ENCODE results near the gene CDC14A.
"Not testable (repeated sequence)": the region's sequence is repeated elsewhere in the genome, so short reads cannot be mapped to it uniquely, and the experiment has no call there.

CDC14A gene

GRCh38 chr1:100339735-100340134, 12.6 kb upstream of the CDC14A start:
- not testable (repeated sequence) for DNase-seq

DNA sequence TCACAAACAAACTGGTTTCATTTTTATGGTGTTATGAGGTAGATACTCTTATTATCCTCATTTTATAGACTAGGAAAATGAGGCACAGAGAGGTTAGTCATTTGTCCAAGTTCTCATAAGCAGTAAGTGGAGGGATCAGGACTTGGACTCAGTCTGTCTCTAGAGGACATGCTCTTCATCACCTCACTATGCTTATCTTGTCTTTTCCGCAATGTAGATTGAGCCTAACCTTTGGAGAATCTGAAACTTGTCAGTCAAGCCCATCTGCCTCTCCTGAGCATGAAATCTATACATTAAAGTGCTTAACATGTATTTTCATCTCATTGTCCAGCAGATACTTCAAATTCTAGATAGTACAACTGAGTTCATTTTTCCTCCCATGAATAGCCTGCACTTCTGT, 11.8 kb upstream of the CDC14A start:
- DNase-seq: no peak

GRCh38 chr1:100342348-100342747, 10.0 kb upstream of the CDC14A start:
- DNase-seq: no peak

- DNase-seq: no peak
These were observed 8.4 kb upstream of the CDC14A start for GRCh38 chr1:100343897-100344296.

DNA sequence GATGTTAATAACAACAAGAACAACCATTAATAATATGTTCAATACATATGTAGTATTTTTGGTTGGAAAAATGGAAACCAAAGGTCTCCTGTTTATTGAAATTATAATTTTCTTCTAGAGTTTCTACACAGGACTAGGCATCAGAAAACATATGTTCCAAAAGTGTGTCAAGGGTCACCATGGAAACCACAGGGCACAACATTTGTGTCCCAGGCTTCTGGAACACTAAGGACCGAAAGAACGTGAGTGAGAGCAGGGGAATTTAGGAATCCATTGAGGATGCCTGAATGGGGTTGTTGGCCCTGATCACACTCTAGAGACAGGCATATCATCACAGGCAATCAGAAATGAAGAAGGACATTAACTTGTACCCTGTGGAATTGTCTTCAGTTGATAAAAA, 7.5 kb upstream of the CDC14A start:
- no peak for DNase-seq

DNA sequence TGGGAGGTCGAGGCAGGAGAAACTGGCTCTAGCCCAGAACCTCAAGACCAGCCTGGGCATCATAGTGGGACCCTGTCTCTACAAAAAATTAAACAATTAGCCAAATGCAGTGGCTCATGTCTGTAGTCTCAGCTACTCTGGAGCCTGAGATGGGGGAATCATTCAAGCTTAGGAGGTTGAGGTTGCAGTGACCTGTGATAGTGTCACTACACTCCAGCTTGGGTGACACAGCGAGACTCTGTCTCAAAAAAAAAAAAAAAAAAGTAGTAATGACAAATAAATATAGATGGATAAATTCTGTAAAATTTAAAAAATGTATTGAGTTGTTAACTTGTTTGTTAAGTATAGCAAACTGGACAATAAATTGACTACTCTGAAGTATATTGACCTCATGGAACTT, 5.9 kb upstream of the CDC14A start:
- no peak for DNase-seq

DNA sequence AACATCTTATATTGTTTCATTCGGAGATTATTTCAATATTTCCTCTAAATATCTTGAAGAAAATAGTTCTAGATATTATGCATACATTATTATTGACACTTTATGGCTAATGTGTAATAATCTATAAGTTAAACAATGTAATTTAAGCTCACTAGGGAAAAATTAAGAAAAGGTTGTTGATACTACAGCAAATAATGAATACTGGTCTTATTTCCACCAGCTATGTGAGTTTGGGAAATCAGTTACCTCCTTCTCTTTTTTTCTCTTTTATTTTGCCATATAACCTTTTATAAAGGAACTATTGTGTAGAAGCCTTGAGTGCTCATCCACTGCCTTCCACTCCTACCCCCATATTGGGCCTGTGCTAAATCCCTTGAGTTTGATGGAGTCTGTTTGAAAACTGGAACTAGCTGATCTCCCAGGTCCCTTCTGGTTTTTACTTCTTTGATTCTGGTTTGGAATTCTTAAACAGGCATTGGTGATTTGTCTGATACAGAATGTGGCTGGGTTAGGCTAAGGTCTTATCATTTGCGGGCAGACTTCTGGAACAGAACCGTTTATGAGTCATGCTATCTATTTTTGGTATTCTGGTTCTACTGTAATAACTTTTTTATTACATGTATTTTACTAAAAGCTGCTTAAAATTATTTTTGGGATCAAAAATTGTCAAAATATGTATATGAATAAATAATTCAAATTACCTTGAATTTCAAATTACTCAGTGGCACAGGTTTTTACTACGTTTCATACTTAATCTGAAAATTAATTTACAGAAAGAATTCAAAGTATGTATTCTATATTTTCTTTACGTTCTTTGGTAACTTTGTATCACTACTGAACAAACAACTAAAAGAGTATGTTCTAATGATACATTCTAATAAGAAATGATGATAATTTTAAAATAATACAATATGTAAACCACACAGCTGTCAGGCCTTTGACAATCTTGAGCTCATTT, 5.0 kb upstream of the CDC14A start:
- no peak for DNase-seq

GRCh38 chr1:100348549-100349144, 3.7 kb upstream of the CDC14A start:
- DNase-seq: no peak

DNA sequence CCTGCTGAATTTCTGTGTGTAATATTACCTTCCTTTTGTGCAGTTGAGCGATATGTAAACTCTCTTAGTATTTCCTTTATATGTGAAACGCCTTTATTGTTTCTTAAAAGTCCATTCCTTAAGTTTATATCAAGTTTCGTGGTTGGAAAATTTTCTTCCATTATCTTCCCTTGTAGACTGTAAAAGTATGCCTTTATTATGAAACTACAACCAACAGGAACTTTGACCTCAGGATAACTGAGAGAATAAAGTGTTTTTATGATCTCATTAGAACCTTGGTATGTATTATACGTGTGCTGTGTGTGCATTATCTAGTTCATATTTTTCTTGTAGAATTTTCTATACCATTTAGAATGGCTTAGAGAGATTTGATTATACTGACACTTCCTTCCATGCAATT, 3.1 kb upstream of the CDC14A start:
- DNase-seq: no peak

DNA sequence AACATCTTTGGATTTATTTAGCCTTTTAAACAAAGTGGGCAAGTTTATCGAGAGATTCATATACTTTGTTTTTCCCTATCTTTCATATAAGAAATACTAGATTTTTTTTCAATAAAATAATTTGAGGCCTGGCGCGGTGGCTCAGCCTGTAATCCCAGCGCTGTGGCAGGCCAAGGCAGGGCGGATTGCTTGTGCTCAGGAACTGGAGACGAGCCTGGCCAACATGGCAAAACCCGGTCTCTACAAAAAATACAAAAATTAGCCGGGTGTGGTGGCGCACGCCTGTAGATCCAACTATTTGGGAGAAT, 1.6 kb upstream of the CDC14A start:
- DNase-seq: no peak

- DNase-seq: peak; percentile 88
These were observed 1.0 kb upstream of the CDC14A start for GRCh38 chr1:100351095-100351887.

DNA sequence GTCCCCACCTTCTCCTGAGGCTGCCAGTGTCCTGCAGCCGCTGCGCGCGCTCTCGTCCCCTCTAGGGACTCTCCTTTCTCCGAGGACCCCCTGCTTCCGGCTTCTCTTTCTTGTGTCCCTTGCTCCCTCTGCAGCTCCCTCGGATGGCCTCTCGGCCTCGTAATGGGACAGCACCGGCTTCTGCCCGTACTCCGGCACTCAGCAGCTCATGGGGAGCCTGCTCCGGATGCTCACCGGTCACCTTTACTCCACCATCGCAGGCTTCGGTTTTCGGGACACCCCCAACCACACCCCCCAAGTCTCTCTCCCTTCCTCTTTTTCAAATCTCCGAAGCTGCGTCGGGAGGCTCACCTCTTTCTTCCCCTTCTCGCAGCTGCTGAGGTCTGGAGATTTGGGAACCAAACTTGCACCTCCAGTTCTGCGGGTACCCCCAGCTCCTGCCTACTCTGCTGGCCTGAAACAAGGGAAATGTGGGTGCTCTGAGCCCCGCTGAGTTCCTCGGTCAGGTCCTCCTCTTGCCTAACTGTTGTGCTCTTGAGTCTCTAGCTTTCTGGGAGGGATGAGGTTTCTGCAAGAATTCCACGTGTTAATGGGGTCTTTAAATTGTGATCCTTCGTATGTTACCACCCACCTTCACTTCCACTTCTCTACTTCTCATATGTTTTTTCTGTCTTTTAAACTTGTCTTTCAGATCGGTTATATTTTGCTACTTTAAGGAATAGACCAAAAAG, 930 bp downstream of the CDC14A start:
- DNase-seq: peak; percentile 49

GRCh38 chr1:100353988-100354387, 1.7 kb downstream of the CDC14A start:
- no peak for DNase-seq

GRCh38 chr1:100354971-100355394, 2.7 kb downstream of the CDC14A start:
- DNase-seq: peak; percentile 49

DNA sequence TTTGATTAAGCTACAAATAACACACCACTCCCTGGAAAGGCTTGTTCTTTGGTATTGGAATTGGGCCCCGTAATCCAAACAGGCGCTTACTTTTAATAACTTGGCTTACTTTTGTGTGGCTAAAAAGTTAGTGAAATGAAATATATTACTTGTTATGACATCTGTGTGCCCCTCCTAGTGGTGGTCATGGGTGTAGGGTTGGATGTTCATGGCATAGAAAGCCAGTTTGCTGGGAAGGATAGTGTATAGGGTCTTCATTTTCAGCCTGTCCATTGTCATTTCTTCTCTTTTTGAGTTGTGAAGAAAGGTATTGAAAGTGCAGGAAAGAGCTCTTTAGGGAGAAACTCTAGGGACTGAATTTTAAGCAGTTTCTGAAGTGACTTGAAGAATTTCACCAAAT, 5.9 kb downstream of the CDC14A start:
- peak; percentile 38 for DNase-seq

- DNase-seq: no peak
These were observed 6.8 kb downstream of the CDC14A start for GRCh38 chr1:100359139-100359538.

- no peak for DNase-seq
These were observed 8.6 kb downstream of the CDC14A start for GRCh38 chr1:100360790-100361510.

- DNase-seq: no peak
These were observed 9.3 kb downstream of the CDC14A start for GRCh38 chr1:100361511-100362089.

GRCh38 chr1:100362821-100363466, 10.6 kb downstream of the CDC14A start:
- DNase-seq: no peak

DNA sequence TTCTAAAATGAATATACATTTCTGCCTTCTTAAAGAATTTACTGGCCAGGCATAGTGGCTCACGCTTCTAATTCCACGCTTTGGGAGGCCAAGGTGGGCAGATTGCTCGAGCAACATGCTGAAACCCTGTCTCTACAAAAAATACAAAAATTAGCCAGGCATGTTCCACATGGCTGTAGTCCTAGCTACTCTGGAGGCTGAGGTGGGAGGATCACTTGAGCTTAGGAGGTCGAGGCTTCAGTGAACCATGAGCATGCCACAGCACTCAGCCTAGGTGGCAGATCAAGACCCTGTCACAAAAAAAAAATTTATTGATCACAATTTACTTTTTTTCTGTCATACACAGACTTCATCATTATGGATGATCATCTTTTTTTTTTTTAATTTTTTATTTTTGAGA, 11.5 kb downstream of the CDC14A start:
- no peak for DNase-seq

DNA sequence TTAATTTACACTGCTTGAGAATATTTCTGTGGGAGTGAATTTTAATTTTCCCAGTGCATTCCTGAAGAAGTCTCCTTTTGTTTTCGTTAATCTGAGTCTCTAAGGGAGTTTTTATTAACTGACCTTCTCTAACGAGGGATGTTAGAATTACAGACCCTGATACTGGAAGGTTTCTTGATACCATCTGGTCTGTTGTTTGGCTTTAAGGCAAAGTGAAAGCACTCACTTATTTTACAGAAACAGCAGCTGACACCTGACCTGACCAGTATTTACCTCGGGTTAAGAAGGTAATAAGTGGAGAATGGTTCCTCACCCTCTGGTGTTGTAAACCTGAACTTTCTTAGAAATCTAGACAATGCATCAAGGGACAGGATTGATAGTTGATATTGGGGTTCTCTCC, 12.4 kb downstream of the CDC14A start:
- no peak for DNase-seq

- DNase-seq: no peak
These were observed 13.9 kb downstream of the CDC14A start for GRCh38 chr1:100366209-100366525.
